ENCODE results near the gene HSD17B1. TPM values are rescaled to one million over a fixed set of nuclear protein-coding genes. Genes with fewer than 3 reads are reported as not detected.

Gene HSD17B1
- polyA plus RNA-seq, 1 donor from 2014 or later: 1.0 TPM

- no peak for TF ChIP-seq REST (IDR thresholded peaks at IDR 0.05; ENCODE audit: borderline replicate concordance)
Observed at GRCh38 chr17:42525221-42525620, 27.5 kb upstream of the HSD17B1 start (continued).

- H3F3A ChIP-seq (ENCODE audit: insufficient read depth, low read length, poor library complexity, severe bottlenecking): no peaks in the 10 kb centered on the region
- H3K9me2 ChIP-seq (ENCODE audit: insufficient read depth, low read length): no peaks in the 10 kb centered on the region
- no peaks in the 10 kb centered on the region for H3K79me2 ChIP-seq (replicated peaks; ENCODE audit: insufficient read depth, low read length)
- H3K9me3 ChIP-seq (ENCODE audit: low read length): no peaks in the 10 kb centered on the region
- no peaks in the 10 kb centered on the region for H3K36me3 ChIP-seq (ENCODE audit: insufficient read depth, low read length)
- no peak overlapping the region for H3K4me2 ChIP-seq (ENCODE audit: low read length)
- no peaks in the 10 kb centered on the region for H3K27me3 ChIP-seq (ENCODE audit: insufficient read depth, low read depth, low read length)
- H3K9ac ChIP-seq (ENCODE audit: low read length): no peak overlapping the region
- no peak overlapping the region for H3K4me3 ChIP-seq (ENCODE audit: low read length)
- no peak overlapping the region for H2AFZ ChIP-seq (ENCODE audit: low read depth, low read length)
- no peak overlapping the region for H3K27ac ChIP-seq (ENCODE audit: low read length)
- TF ChIP-seq MXI1 (conservative IDR thresholded peaks at IDR 0.05; ENCODE audit: poor library complexity, severe bottlenecking) (no peak), RAD21 (conservative IDR thresholded peaks at IDR 0.05) (no peak), REST (IDR thresholded peaks at IDR 0.05; ENCODE audit: borderline replicate concordance) (no peak), EZH2 (IDR thresholded peaks at IDR 0.05; ENCODE audit: borderline replicate concordance, insufficient read depth, low read length, poor library complexity, severe bottlenecking) (no peak), TAF1 (IDR thresholded peaks at IDR 0.05; ENCODE audit: low read depth) (no peak), EP300 (conservative IDR thresholded peaks at IDR 0.05; ENCODE audit: poor library complexity, severe bottlenecking) (no peak), SMC3 (conservative IDR thresholded peaks at IDR 0.05; ENCODE audit: poor library complexity) (no peak), CTCF (IDR thresholded peaks at IDR 0.05; ENCODE audit: poor library complexity, severe bottlenecking) (no peak), POLR2AphosphoS5 (IDR thresholded peaks at IDR 0.05) (no peak)
- no peaks in the 10 kb centered on the region for H4K20me1 ChIP-seq (ENCODE audit: insufficient read depth)
Observed at GRCh38 chr17:42526031-42526444, 26.7 kb upstream of the HSD17B1 start.

All from neural cell (in vitro differentiated cells).